HFFc6 (cell line): ENCODE results near the gene PURB. TPM values are rescaled to one million over a fixed set of nuclear protein-coding genes. Genes with fewer than 3 reads are reported as not detected.
A peak's percentile ranks its signal among the peaks of the same experiment; 100 is the strongest.

ENCODE experiments used
- DNase-seq: peaks from one replicate; pipeline ENCODE4 v3.0.0-alpha.2; 2018
- H3K27ac Mint-ChIP-seq: 2 replicates; pipeline ENCODE4 v1.8.0; 2020; ENCODE audit warnings: mild to moderate bottlenecking, mixed read lengths
- H3K27me3 Mint-ChIP-seq: 2 replicates; pipeline ENCODE4 v1.8.0; 2021; ENCODE audit warnings: mild to moderate bottlenecking, moderate library complexity, mixed read lengths; ENCODE audit not compliant: insufficient read depth
- H3K36me3 Mint-ChIP-seq: 2 replicates; pipeline ENCODE4 v1.8.0; 2021; ENCODE audit warnings: low read depth, mixed read lengths
- H3K4me1 Mint-ChIP-seq: 2 replicates; pipeline ENCODE4 v1.8.0; 2020; ENCODE audit warnings: low read depth, mixed read lengths
- H3K4me3 Mint-ChIP-seq: 2 replicates; pipeline ENCODE4 v1.8.0; 2020; ENCODE audit warnings: mild to moderate bottlenecking, moderate library complexity, mixed read lengths
- H3K9me3 Mint-ChIP-seq: 2 replicates; pipeline ENCODE4 v1.8.0; 2020; ENCODE audit warnings: mild to moderate bottlenecking, mixed read lengths
- CTCF ChIP-seq: fragments of 200-600 bp; sonication (generic); IDR thresholded peaks from 2 replicates; pipeline ENCODE4 v1.5.0; 2021; ENCODE audit warnings: antibody characterized with exemption, mild to moderate bottlenecking
- total RNA-seq, 6 experiments: library from RNA; stranded (reverse); fragmentation: NEBNext Ultra II Directional; extraction: Animal tissue kit (Norgen Biotek cat#: 25700); gene quantifications; 2 replicates in 1 of 6; 3 replicates in 5 of 6; pipeline ENCODE4 v1.2.3, GENCODE V29; 2021

PURB gene
- total RNA-seq, 6 experiments from 2014 or later = 22.2 to 32.2 (median 26.0) TPM

GRCh38 chr7:44883961-44884620 lies 1.2 kb downstream of the PURB start:
- H3K9me3 Mint-ChIP-seq = no peaks in the 10 kb centered on the region; the same call in 1 of the 2 replicates
- peak overlapping the region; percentile 92 for H3K27ac Mint-ChIP-seq
- H3K4me3 Mint-ChIP-seq = peak overlapping the region; percentile 96
- DNase-seq = no peak
- peaks cover 45% of the 10 kb centered on the region for H3K36me3 Mint-ChIP-seq
- H3K4me1 Mint-ChIP-seq = peaks cover 58% of the 10 kb centered on the region
- H3K27me3 Mint-ChIP-seq = peaks cover 5% of the 10 kb centered on the region
- no peak for TF ChIP-seq CTCF

- no peak for DNase-seq
- Mint-ChIP-seq H3K4me1 (peaks cover 58% of the 10 kb centered on the region), H3K36me3 (peaks cover 45% of the 10 kb centered on the region)
These were observed 2.4 kb downstream of the PURB start for GRCh38 chr7:44882899-44883298.

GRCh38 chr7:44881610-44882009 lies 3.7 kb downstream of the PURB start:
- Mint-ChIP-seq H3K9me3 (no peaks in the 10 kb centered on the region; the same call in 1 of the 2 replicates), H3K36me3 (peaks cover 45% of the 10 kb centered on the region), H3K4me1 (peaks cover 58% of the 10 kb centered on the region), H3K27me3 (peaks cover 5% of the 10 kb centered on the region), H3K4me3 (peak overlapping the region; percentile 96), H3K27ac (peak overlapping the region; percentile 80)
- peak; percentile 68 for DNase-seq
- TF ChIP-seq CTCF = no peak

More at GRCh38 chr7:44882899-44883298, 2.4 kb downstream of the PURB start:
- Mint-ChIP-seq H3K4me3 (peak overlapping the region; percentile 96), H3K27ac (peak overlapping the region; percentile 69), H3K9me3 (no peaks in the 10 kb centered on the region; the same call in 1 of the 2 replicates), H3K27me3 (peaks cover 5% of the 10 kb centered on the region)
- no peak for TF ChIP-seq CTCF

- Mint-ChIP-seq H3K36me3 (peaks cover 45% of the 10 kb centered on the region), H3K4me3 (peak overlapping the region; percentile 96), H3K4me1 (peaks cover 57% of the 10 kb centered on the region), H3K9me3 (no peaks in the 10 kb centered on the region; the same call in 1 of the 2 replicates), H3K27me3 (peaks cover 5% of the 10 kb centered on the region), H3K27ac (peak overlapping the region; percentile 80)
- TF ChIP-seq CTCF = no peak
- no peak for DNase-seq
These were observed 4.2 kb downstream of the PURB start for GRCh38 chr7:44881066-44881600.

GRCh38 chr7:44880317-44881018 lies 4.9 kb downstream of the PURB start:
- Mint-ChIP-seq H3K36me3 (peaks cover 40% of the 10 kb centered on the region), H3K27ac (peak overlapping the region; percentile 80), H3K27me3 (no peaks in the 10 kb centered on the region), H3K4me3 (peak overlapping the region; percentile 96), H3K9me3 (no peaks in the 10 kb centered on the region; the same call in 1 of the 2 replicates), H3K4me1 (peaks cover 52% of the 10 kb centered on the region)
- no peak for DNase-seq
- TF ChIP-seq CTCF = no peak
